Mucosa of stomach (tissue), 1 donor: ENCODE measurements around the gene AGXT2.

Experiments
- H3K27me3 ChIP-seq: one replicate; pipeline ENCODE4 v1.7.0; 2013; ENCODE audit warnings: mild to moderate bottlenecking, low read length; ENCODE audit not compliant: control insufficient read depth, insufficient read depth
- H3K36me3 ChIP-seq: one replicate; pipeline ENCODE4 v1.7.0; 2013; ENCODE audit warnings: low read length; ENCODE audit not compliant: control insufficient read depth, insufficient read depth
- H3K4me1 ChIP-seq: one replicate; pipeline ENCODE4 v1.7.0; 2013; ENCODE audit warnings: mild to moderate bottlenecking, low read length; ENCODE audit not compliant: control insufficient read depth, insufficient read depth
- H3K4me3 ChIP-seq: one replicate; pipeline ENCODE4 v1.7.0; 2013; ENCODE audit warnings: low read length
- H3K9ac ChIP-seq: one replicate; pipeline ENCODE4 v1.7.0; 2013; ENCODE audit warnings: mild to moderate bottlenecking, low read length, moderate library complexity
- H3K9me3 ChIP-seq: one replicate; pipeline ENCODE4 v1.7.0; 2013; ENCODE audit warnings: mild to moderate bottlenecking, low read length, moderate library complexity; ENCODE audit not compliant: control insufficient read depth
- donor health status: Pancreatic carcinoma.

The AGXT2 gene

DNA sequence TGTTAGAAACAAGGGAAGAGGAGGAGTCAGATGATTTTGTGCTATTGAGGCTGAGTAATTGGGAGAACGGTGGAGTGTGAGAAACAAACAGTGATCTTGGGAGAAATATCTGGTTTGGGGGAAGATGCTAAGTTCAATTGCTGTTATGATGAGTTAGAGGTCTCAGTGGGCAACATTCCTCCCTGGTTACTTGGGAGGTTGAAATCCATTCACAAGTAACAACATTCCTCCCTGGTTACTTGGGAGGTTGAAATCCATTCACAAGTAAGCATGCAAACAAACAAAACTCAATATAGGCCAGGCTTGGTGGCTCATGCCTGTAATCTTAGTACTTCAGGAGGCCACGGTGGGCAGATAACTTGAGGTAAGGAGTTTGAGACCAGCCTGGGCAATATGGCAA lies 38.7 kb downstream of the AGXT2 start:
- no peak overlapping the region for H3K9ac ChIP-seq
- H3K4me3 ChIP-seq, result no peak overlapping the region
- no peaks in the 10 kb centered on the region for H3K36me3 ChIP-seq
- H3K9me3 ChIP-seq, result no peaks in the 10 kb centered on the region
- no peaks in the 10 kb centered on the region for H3K4me1 ChIP-seq
- H3K27me3 ChIP-seq, result no peaks in the 10 kb centered on the region

DNA sequence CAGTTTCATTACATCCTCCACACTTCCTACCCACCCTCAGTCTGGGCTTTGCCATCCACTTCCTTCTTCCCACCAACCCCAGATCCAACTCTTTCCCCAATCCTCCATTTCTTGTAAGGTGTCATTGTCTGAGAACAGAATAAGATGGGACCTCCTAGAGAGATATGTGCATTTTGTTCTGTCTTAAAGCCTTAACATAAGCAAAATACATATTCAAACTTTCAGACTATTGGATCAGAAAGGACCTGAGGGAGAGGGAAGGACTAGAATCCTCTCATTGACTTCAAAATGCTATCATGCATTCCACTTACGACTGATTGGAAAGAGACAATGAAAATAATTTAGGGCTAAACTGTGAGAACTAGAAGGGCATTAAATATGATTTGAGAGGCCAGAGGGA lies 43.0 kb downstream of the AGXT2 start:
- Histone ChIP-seq H3K9me3 (no peaks in the 10 kb centered on the region), H3K9ac (no peak overlapping the region), H3K4me1 (no peaks in the 10 kb centered on the region), H3K27me3 (no peaks in the 10 kb centered on the region), H3K36me3 (no peaks in the 10 kb centered on the region), H3K4me3 (no peak overlapping the region)

DNA sequence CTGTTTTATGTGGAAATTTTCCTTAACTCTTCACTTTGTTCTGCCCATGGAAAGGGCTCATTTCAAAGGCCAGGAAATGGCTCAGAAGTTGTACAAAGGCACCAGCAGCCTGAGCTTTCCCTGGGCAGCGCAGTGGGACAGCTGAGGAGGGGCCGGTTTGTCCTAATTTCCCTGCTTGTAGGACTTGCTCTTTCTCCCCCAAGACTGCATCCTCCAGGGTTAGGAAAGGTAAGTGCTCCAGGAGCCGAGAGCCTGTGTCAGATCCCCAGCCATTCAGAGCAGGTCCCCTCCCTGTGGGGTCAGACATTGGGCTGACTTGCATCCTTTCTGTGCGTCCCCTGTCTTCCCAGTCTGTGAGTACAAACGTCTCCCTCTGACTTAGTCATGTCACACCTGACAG lies 43.5 kb downstream of the AGXT2 start:
- H3K27me3 ChIP-seq, result no peaks in the 10 kb centered on the region
- no peaks in the 10 kb centered on the region for H3K4me1 ChIP-seq
- no peaks in the 10 kb centered on the region for H3K36me3 ChIP-seq
- H3K9me3 ChIP-seq, result no peaks in the 10 kb centered on the region
- no peak overlapping the region for H3K4me3 ChIP-seq
- no peak overlapping the region for H3K9ac ChIP-seq

DNA sequence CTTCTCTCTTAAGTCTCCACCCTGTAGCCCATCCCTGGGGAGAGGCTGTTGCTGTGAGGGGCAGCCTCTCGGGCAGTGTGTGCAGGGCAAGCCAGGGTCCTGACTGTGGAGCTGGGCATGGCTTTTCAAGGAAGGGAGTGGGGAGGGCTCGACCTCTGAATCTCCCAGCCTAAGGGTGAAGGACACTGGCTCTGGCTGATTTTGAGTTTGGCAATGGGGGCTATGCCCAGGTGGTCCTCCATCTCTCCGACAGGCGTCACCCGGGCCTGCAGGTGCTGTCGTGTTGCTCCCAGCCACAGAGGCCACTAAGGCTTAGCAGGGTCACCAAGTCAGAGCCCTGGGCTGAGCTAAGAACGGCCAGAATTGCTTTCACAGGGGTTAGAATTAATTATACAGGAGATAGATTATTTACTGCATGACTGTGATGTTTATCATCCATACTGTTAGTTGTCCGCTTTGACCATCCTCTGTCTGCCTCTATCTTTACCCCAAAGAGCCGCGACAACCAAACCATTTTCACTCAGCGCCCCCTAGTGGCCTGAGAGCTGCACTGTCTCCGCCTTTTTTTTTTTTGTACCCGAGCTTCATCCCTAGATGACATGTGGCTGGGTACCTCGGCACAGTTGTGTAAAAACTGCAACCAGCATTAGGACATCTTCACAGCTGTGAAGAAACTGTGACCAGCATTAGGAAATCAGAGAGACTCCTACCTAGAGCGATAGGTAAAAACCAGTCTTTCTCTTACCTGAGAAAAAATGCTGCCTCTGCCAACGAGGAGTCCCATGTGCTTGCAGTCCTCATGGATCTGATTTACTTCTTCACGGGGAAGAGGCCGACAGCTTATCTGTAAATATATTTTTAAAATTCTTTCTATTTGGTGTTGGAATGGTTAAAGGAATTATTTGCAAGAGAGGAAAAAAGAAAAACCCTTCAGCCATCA lies 44.5 kb downstream of the AGXT2 start:
- no peaks in the 10 kb centered on the region for H3K9me3 ChIP-seq
- no peak overlapping the region for H3K9ac ChIP-seq
- no peaks in the 10 kb centered on the region for H3K27me3 ChIP-seq
- H3K36me3 ChIP-seq, result no peaks in the 10 kb centered on the region
- H3K4me3 ChIP-seq, result no peak overlapping the region
- no peaks in the 10 kb centered on the region for H3K4me1 ChIP-seq

DNA sequence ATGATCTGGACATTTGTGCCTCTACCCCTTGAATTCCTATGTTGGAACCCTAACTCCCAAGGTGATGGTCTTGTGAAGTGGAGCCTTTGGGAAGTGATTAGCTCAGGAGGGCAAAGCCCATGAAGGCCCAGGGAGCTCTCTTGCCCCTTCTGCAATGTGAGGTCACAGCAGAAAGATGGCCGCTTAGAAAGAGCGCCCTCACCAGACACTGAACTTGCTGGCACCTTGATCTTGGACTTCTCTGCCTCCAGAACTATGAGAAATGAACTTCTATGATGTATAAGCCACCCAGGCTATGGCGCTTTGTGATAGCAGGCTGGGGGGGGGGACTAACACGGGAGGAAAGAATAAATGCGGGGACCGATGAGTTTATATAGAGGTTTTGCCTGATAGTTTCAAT lies 45.3 kb downstream of the AGXT2 start:
- H3K9ac ChIP-seq, result no peak overlapping the region
- H3K9me3 ChIP-seq, result no peaks in the 10 kb centered on the region
- no peaks in the 10 kb centered on the region for H3K27me3 ChIP-seq
- H3K4me1 ChIP-seq, result no peaks in the 10 kb centered on the region
- H3K36me3 ChIP-seq, result no peaks in the 10 kb centered on the region
- H3K4me3 ChIP-seq, result no peak overlapping the region

DNA sequence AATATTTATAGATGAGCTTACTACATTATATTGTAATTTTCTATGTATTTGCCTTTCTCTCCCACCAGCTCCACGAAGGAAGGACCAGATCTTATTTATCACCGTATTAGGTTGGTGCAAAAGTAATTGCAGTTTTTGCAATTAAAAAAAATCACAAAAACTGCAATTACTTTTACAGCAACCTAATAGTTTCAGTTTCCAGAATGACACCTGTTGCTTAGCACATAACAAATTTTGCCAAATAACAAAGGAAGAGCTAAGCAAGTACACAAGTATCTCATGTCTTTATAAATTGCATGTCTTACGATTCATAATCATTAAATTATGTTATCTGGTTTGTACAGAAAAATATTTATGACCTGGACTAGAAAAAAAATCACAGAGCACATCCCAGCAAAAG lies 45.9 kb downstream of the AGXT2 start:
- no peak overlapping the region for H3K9ac ChIP-seq
- H3K4me3 ChIP-seq, result no peak overlapping the region
- H3K4me1 ChIP-seq, result no peaks in the 10 kb centered on the region
- no peaks in the 10 kb centered on the region for H3K9me3 ChIP-seq
- no peaks in the 10 kb centered on the region for H3K36me3 ChIP-seq
- no peaks in the 10 kb centered on the region for H3K27me3 ChIP-seq

DNA sequence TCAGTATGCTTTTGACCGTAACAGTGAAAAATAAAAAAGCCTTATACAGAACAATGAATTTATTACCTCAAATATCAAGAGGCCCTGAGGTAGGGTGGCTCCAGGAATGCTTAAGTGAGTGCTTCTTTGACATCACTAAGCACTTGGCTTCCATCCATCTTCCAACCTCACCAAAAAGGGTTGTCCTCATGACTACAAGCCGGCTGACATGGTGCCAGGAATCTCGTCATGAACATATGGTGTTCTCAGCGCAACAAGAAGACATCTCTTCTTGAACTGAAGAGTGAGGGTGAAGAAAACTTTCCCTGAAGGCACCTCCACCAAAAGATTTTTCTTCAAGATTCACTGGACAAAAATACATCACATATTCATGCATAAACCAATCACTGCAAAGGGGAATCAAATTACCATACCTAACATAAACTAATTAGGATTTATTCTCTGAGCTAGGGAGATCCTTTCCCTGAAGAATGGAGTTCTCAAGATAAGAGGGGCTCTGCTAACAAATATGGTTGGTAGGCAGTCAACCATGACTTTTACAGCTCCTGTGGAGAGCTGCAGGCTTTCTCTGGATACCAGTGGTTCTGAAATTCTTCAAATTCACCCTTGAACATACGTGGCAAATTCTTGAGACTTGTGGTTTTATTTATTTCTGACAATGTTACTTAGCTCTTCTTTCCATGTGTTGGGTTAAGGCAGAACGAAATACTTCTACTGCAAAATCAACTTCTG lies 49.5 kb downstream of the AGXT2 start:
- Histone ChIP-seq H3K9ac (no peak overlapping the region), H3K9me3 (no peaks in the 10 kb centered on the region), H3K27me3 (no peaks in the 10 kb centered on the region), H3K36me3 (no peaks in the 10 kb centered on the region), H3K4me3 (no peak overlapping the region), H3K4me1 (no peaks in the 10 kb centered on the region)

DNA sequence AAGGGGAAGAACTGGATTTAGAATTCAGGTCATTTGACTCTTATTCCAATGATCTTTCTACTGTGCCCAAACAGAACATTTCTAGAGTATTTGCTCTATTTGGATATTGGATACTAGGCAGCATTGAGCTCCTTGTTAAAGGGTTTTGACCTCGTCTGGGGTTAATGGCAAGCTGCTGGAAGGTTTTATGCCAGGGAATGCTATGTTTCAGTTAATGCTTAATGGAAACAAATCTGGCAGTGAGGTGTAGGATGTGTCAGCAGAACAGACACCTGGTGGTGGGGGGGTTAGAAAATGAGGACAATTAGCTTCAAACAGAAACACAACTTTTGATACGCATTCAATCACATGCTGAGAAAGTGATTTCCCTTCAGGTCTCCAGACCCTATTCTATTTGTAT lies 51.5 kb downstream of the AGXT2 start:
- Histone ChIP-seq H3K9me3 (no peaks in the 10 kb centered on the region), H3K27me3 (no peaks in the 10 kb centered on the region), H3K4me1 (no peaks in the 10 kb centered on the region), H3K36me3 (no peaks in the 10 kb centered on the region), H3K9ac (no peak overlapping the region), H3K4me3 (no peak overlapping the region)

DNA sequence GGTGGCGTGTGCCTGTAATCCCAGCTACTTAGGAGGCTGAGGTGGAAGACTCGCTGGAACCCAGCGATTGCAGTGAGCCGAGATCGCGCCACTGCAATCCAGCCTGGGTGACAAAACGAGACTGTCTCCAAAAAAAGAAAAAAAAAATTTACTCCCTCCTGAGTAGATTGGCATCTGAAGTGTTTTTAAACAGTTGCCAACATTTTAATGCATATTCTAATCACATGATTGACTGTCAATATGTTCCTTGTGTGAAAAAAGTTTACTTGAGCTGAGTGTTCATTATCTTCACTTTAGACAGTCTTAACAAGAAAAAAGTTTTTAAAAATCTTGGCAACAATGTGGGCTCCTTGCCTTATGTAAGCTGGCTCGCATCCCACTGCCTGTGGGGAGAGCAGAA lies 53.8 kb downstream of the AGXT2 start:
- Histone ChIP-seq H3K4me3 (no peak overlapping the region), H3K27me3 (no peaks in the 10 kb centered on the region), H3K36me3 (no peaks in the 10 kb centered on the region), H3K4me1 (no peaks in the 10 kb centered on the region), H3K9ac (no peak overlapping the region), H3K9me3 (no peaks in the 10 kb centered on the region)

DNA sequence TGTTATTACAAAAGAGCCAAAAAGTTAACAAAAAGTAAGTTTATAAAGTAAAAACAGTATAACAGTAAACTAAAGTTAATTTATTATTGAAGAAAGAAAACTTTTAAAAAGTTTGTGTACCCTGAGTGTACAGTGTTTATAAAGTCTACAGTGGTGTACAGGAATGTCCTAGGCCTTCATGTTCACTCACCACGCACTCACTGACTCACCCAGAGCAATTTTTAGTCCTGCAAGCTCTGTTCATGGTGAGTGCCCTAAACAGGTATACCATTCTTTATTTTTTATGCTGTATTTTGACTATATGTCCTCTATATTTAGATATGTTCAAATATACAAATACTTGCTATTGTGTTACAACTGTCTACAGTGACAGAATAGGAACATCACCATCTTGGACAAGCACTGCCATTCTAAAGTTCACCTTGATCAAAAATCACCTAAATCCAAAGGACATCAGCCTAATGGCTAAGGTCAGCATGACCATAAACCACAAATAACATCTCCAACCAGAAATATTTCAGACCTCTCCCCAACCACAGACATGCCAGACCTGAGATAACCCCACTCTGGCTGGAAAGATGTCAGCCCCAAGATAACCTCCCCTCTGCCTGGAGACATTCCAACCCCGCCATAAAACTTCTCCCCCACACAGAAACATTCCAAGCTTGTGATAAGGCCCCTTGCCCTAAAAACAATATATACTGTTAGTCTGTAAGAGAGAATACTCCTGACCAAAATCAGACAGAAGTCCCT lies 56.1 kb downstream of the AGXT2 start:
- no peak overlapping the region for H3K4me3 ChIP-seq
- no peak overlapping the region for H3K9ac ChIP-seq
- no peaks in the 10 kb centered on the region for H3K4me1 ChIP-seq
- no peaks in the 10 kb centered on the region for H3K27me3 ChIP-seq
- H3K36me3 ChIP-seq, result no peaks in the 10 kb centered on the region
- H3K9me3 ChIP-seq, result no peaks in the 10 kb centered on the region

DNA sequence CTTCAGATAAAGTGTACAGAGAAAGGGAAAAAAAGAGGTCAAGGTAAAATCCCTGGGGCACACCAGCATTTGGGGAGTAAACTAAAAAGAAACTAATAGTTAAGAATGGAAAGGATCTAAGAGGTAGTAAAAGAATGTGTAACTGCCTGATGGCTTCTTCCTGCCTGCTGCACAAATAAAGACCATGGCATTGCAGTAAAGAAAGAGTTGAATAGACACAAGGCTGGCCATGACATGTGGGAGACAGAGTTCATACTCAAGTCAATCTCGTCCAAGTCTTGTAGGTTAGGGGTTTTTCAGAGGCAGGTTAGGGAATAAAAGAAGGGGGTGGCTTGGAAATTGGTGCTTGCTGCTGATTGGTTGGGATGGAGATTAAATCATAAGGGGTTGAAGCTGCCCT lies 60.8 kb downstream of the AGXT2 start:
- Histone ChIP-seq H3K36me3 (no peaks in the 10 kb centered on the region), H3K4me1 (no peaks in the 10 kb centered on the region), H3K9ac (no peak overlapping the region), H3K4me3 (no peak overlapping the region), H3K27me3 (no peaks in the 10 kb centered on the region), H3K9me3 (no peaks in the 10 kb centered on the region)

DNA sequence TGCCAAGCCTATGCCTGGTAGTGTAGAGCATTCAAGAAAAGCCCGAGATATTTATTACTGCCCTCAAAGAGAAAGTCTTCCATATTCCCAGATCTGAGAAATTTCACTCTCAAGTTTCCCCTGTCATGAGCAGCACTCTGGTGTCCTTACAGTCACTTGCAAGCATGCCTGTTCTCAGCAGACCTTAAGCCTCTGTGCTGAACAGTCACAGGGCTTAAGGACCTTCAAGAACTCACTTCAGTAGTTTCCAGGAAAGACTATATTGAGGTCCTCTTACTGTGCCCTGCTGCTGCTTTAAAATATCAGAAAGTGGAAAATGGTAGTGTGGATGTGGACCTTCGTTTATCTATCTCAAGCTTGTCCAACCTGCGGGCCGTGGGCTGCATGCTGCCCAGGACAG lies 64.9 kb downstream of the AGXT2 start:
- no peaks in the 10 kb centered on the region for H3K4me1 ChIP-seq
- no peaks in the 10 kb centered on the region for H3K27me3 ChIP-seq
- H3K9ac ChIP-seq, result no peak overlapping the region
- H3K36me3 ChIP-seq, result no peaks in the 10 kb centered on the region
- no peak overlapping the region for H3K4me3 ChIP-seq
- no peaks in the 10 kb centered on the region for H3K9me3 ChIP-seq
